IPS-20b (cell line): Measurements from ENCODE around the gene KIRREL3.

ENCODE experiments used
- H3K27ac ChIP-seq: one replicate; pipeline ENCODE4 v1.5.1; 2013; ENCODE audit warnings: low read length
- H3K27me3 ChIP-seq: 2 replicates; pipeline ENCODE4 v1.6.1; 2013; ENCODE audit warnings: mild to moderate bottlenecking, low read length, inconsistent platforms; ENCODE audit not compliant: insufficient read depth
- H3K36me3 ChIP-seq: 2 replicates; pipeline ENCODE4 v1.6.1; 2013; ENCODE audit warnings: low read depth, mild to moderate bottlenecking, inconsistent platforms, low read length, moderate library complexity; ENCODE audit not compliant: insufficient read depth
- H3K4me1 ChIP-seq: 2 replicates; pipeline ENCODE4 v1.6.1; 2013; ENCODE audit warnings: mild to moderate bottlenecking, control low read depth, inconsistent platforms, low read length, moderate library complexity; ENCODE audit not compliant: insufficient read depth
- H3K4me3 ChIP-seq: 2 replicates; pipeline ENCODE4 v1.5.1; 2013; ENCODE audit warnings: mild to moderate bottlenecking, low read length, inconsistent platforms
- H3K9ac ChIP-seq: 2 replicates; pipeline ENCODE4 v1.6.1; 2013; ENCODE audit warnings: low read depth, mild to moderate bottlenecking, inconsistent platforms, low read length, moderate library complexity
- H3K9me3 ChIP-seq: 2 replicates; pipeline ENCODE4 v1.6.1; 2013; ENCODE audit warnings: mild to moderate bottlenecking, low read depth, low read length, inconsistent platforms; ENCODE audit not compliant: insufficient read depth

The KIRREL3 gene

GRCh38 chr11:126611438-126611837 lies 389.1 kb downstream of the KIRREL3 start:
- Histone ChIP-seq H3K4me1 (peaks cover 20% of the 10 kb centered on the region; the same call in 1 of the 2 replicates), H3K9me3 (no peaks in the 10 kb centered on the region), H3K9ac (no peak overlapping the region), H3K4me3 (no peak overlapping the region), H3K36me3 (no peaks in the 10 kb centered on the region), H3K27me3 (peaks cover 5% of the 10 kb centered on the region; the same call in 1 of the 2 replicates), H3K27ac (no peak overlapping the region)

DNA sequence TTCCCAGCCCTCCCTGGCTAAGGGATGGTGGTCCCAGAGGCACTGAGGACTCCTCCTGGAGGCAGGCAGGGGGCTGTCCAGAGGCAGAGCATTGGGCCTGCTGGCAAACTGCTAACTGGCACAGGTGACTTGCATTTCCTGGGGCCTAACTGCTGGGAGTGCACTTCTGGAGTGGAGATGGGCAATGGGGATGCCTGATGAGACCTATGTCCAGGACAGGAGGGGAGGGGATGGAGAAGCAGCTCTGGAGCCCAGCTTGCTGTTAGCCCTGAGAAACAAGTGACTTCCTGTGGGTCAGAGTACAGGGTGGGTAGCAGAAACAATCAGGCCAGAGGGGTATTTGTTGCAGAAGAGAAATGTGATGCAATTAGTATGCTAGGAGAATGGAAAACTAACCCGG lies 391.9 kb downstream of the KIRREL3 start:
- Histone ChIP-seq H3K4me3 (peak overlapping the region; percentile 41; the same call in 1 of the 2 replicates), H3K27me3 (peaks cover 20% of the 10 kb centered on the region; the same call in 1 of the 2 replicates), H3K36me3 (no peaks in the 10 kb centered on the region), H3K9ac (peak overlapping the region; percentile 22; the same call in 1 of the 2 replicates), H3K4me1 (peaks cover 23% of the 10 kb centered on the region; the same call in 1 of the 2 replicates), H3K9me3 (no peaks in the 10 kb centered on the region), H3K27ac (no peak overlapping the region)

DNA sequence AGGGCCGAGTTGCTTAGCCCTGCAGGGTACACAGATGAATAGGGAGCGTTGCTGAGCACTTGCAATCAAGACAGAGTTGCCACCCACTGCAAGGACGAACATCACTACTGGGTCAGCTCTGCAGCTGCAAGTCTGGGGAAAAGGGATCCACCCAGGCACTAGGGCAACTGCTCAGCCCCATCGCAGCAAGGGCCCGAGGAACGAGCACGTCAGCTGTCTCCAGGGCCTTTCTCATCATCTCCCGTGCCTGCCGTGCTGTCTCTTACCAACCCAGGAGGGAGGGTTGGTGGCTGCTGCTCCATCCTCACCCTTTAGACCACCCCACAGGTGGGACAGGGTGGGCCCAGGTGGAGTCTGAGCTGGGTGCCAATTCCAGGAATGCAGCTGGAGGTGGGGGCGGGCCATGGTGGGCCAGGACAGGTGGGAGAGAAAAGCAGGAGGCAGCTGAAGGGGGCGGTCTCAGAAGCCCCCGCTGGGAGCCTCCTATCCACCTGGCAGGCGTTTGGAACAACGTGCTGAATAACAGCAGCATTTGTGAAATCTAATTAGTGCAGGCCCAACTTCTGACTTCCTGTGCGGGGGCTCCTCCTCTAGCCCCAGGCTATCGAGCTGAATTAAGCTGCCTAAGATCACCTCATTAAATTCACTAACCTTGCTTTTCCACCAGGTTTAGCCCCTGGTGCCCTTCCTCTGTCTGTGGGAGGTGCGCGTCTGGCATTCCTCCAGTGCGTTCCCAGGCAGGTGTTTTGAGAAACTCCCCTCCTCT lies 392.6 kb downstream of the KIRREL3 start:
- Histone ChIP-seq H3K9me3 (no peaks in the 10 kb centered on the region), H3K9ac (peak overlapping the region; percentile 22; the same call in 1 of the 2 replicates), H3K27me3 (peaks cover 25% of the 10 kb centered on the region; the same call in 1 of the 2 replicates), H3K4me3 (peak overlapping the region; percentile 43; the same call in 1 of the 2 replicates), H3K4me1 (peaks cover 23% of the 10 kb centered on the region; the same call in 1 of the 2 replicates), H3K27ac (no peak overlapping the region), H3K36me3 (no peaks in the 10 kb centered on the region)

GRCh38 chr11:126607374-126607773 lies 393.2 kb downstream of the KIRREL3 start:
- Histone ChIP-seq H3K36me3 (no peaks in the 10 kb centered on the region), H3K9me3 (no peaks in the 10 kb centered on the region), H3K4me3 (peak overlapping the region; percentile 43; the same call in 1 of the 2 replicates), H3K4me1 (peaks cover 24% of the 10 kb centered on the region; the same call in 1 of the 2 replicates), H3K9ac (peak overlapping the region; percentile 31; the same call in 1 of the 2 replicates), H3K27ac (no peak overlapping the region), H3K27me3 (peaks cover 25% of the 10 kb centered on the region; the same call in 1 of the 2 replicates)

- H3K27ac ChIP-seq, result no peak overlapping the region
- no peaks in the 10 kb centered on the region for H3K36me3 ChIP-seq
- H3K9me3 ChIP-seq, result no peaks in the 10 kb centered on the region
- peaks cover 25% of the 10 kb centered on the region; the same call in 1 of the 2 replicates for H3K27me3 ChIP-seq
- no peak overlapping the region; the same call in 1 of the 2 replicates for H3K9ac ChIP-seq
- H3K4me3 ChIP-seq, result no peak overlapping the region
- H3K4me1 ChIP-seq, result peaks cover 33% of the 10 kb centered on the region; the same call in 1 of the 2 replicates
Observed at GRCh38 chr11:126606484-126606883, 394.1 kb downstream of the KIRREL3 start.

DNA sequence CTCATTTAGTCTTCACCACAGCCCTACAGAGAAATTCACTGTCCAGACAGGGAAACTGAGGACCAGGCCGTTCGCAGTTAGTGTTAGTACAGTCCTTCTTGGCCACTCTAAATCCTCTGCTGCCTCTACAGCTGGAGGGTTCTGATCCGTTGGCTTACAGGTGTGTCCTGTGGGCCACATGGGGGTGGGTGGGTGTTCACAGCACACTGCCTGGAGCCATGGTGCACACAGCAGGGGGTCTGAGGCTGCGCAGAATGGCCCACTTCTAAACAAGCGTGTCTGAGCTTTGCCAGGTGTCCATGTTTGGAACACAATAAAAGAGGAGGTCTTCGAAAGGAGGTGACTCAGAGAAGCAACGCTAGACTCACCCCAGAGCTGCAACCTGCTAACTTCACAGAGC lies 396.1 kb downstream of the KIRREL3 start:
- Histone ChIP-seq H3K4me3 (no peak overlapping the region), H3K36me3 (no peaks in the 10 kb centered on the region), H3K9ac (no peak overlapping the region)

GRCh38 chr11:126603486-126603885 lies 397.1 kb downstream of the KIRREL3 start:
- Histone ChIP-seq H3K36me3 (no peaks in the 10 kb centered on the region), H3K4me3 (no peak overlapping the region), H3K27ac (no peak overlapping the region), H3K4me1 (peaks cover 41% of the 10 kb centered on the region; the same call in 1 of the 2 replicates), H3K9ac (no peak overlapping the region), H3K9me3 (no peaks in the 10 kb centered on the region), H3K27me3 (peaks cover 40% of the 10 kb centered on the region; the same call in 1 of the 2 replicates)

More for the DNA sequence above, 396.1 kb downstream of the KIRREL3 start:
- peaks cover 45% of the 10 kb centered on the region; the same call in 1 of the 2 replicates for H3K4me1 ChIP-seq
- H3K9me3 ChIP-seq, result no peaks in the 10 kb centered on the region
- no peak overlapping the region for H3K27ac ChIP-seq
- H3K27me3 ChIP-seq, result peaks cover 40% of the 10 kb centered on the region; the same call in 1 of the 2 replicates

GRCh38 chr11:126602993-126603392 lies 397.6 kb downstream of the KIRREL3 start:
- Histone ChIP-seq H3K9me3 (no peaks in the 10 kb centered on the region), H3K4me1 (peaks cover 36% of the 10 kb centered on the region; the same call in 1 of the 2 replicates), H3K27ac (no peak overlapping the region), H3K4me3 (no peak overlapping the region), H3K27me3 (peaks cover 40% of the 10 kb centered on the region; the same call in 1 of the 2 replicates), H3K36me3 (no peaks in the 10 kb centered on the region), H3K9ac (no peak overlapping the region)

DNA sequence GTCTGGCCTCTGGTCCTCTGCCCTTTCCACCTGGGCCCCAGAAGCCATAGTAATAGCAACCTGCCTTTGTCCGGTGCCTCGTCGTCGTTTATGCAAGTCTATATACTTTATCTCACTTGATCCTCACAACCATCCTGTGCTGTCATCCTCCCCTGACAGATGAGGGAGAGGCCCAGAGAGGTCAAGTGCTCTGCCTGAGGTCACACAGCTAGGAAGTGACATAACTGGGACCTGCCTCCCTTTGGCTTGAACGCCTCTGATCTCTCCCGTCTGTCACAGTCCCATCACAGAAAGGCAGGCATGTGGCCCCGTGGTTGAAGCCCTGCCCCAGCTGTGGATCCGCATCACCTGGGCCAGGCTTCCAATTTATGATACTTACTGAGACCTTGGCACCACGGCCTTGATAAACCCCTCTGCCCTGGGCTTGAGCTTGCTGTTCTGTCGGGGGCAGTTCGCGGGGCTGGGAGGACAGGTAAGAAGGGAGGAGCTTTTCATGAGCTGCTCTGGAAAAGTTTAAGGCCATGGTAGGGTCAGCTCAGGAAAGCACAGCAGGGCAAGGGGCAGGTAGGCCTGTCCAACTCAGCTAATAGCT lies 398.1 kb downstream of the KIRREL3 start:
- Histone ChIP-seq H3K27ac (no peak overlapping the region), H3K9me3 (no peaks in the 10 kb centered on the region)

DNA sequence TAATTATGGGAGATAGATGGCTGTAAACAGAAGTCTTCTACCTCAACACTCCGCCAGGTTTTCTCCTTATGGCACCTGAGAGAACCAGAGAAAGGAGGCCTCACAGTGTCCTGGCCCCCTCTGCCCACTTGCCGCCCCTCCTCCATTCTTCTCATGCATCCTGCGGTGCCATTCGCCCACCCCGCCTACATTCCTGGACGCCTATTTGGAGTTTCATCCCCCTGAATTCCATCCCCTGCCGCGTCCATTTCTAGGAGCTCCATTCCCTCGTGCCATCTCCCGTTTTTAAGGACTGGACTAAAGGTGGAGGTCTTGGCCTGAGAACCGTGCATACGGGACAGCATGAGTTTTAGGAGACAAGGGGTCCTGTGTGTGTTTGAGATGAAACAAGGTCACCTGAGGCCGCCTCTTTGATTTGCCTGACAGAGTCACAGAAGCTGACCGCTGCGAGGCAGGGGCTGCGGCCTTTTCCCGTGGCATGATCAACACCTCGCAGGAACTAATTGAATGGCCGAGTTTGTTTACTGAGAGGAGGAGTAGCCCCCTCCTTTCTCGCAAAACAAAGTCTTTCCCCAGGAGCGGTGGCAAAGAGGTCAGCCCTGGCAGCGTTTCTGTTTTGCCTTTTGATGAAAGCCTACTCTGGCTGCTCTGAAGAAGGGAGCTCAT lies 398.9 kb downstream of the KIRREL3 start:
- H3K27ac ChIP-seq, result no peak overlapping the region
- peaks cover 37% of the 10 kb centered on the region; the same call in 1 of the 2 replicates for H3K27me3 ChIP-seq
- H3K36me3 ChIP-seq, result no peaks in the 10 kb centered on the region
- peak overlapping the region; percentile 35; the same call in 1 of the 2 replicates for H3K4me3 ChIP-seq
- peaks cover 27% of the 10 kb centered on the region; the same call in 1 of the 2 replicates for H3K4me1 ChIP-seq
- H3K9me3 ChIP-seq, result no peaks in the 10 kb centered on the region
- peak overlapping the region; percentile 16; the same call in 1 of the 2 replicates for H3K9ac ChIP-seq

More for the DNA sequence above, 398.1 kb downstream of the KIRREL3 start:
- Histone ChIP-seq H3K36me3 (no peaks in the 10 kb centered on the region), H3K4me1 (peaks cover 32% of the 10 kb centered on the region; the same call in 1 of the 2 replicates), H3K9ac (no peak overlapping the region), H3K4me3 (no peak overlapping the region), H3K27me3 (peaks cover 40% of the 10 kb centered on the region; the same call in 1 of the 2 replicates)

- H3K27ac ChIP-seq, result no peak overlapping the region
Observed at GRCh38 chr11:126601136-126601535, 399.4 kb downstream of the KIRREL3 start.

More at GRCh38 chr11:126601136-126601535, 399.4 kb downstream of the KIRREL3 start:
- H3K9me3 ChIP-seq, result no peaks in the 10 kb centered on the region
- H3K4me3 ChIP-seq, result peak overlapping the region; percentile 35; the same call in 1 of the 2 replicates
- H3K27me3 ChIP-seq, result peaks cover 32% of the 10 kb centered on the region; the same call in 1 of the 2 replicates
- H3K9ac ChIP-seq, result peak overlapping the region; percentile 16; the same call in 1 of the 2 replicates
- no peaks in the 10 kb centered on the region for H3K36me3 ChIP-seq
- H3K4me1 ChIP-seq, result peaks cover 22% of the 10 kb centered on the region; the same call in 1 of the 2 replicates
